Adrenal gland (tissue), 12 donors: ENCODE data around the gene SCCPDH. TPM values are rescaled to one million over a fixed set of nuclear protein-coding genes. Genes with fewer than 3 reads are reported as not detected.

Source experiments
- DNase-seq, 7 donors: peaks; one replicate each; pipeline ENCODE4 v3.0.0-alpha.2; 2019 to 2020
- H3K27ac ChIP-seq, 5 donors: fragments of 200-600 bp; sonication (generic) in 4 of 5; 1 replicate in 3 of 5; 2 replicates in 2 of 5; pipeline versions ENCODE4 v1.5.1 to v1.8.0; 2016 to 2020; ENCODE audit warnings: mild to moderate bottlenecking in 1 of 5
- H3K27me3 ChIP-seq: fragments of 200-600 bp; 2 replicates; pipeline ENCODE4 v1.8.0; 2021
- H3K36me3 ChIP-seq, 2 donors: fragments of 200-600 bp; replicated peaks in 1 of 2; 1 replicate in 1 of 2; 2 replicates in 1 of 2; pipeline versions ENCODE4 v1.5.1 to v1.8.0; 2018 to 2022
- H3K4me1 ChIP-seq, 2 donors: fragments of 200-600 bp; replicated peaks in 1 of 2; 1 replicate in 1 of 2; 2 replicates in 1 of 2; pipeline versions ENCODE4 v1.5.1 to v1.8.0; 2018 to 2021
- H3K4me3 ChIP-seq, 4 donors: fragments of 200-600 bp; sonication (generic) in 3 of 4; one replicate each; pipeline ENCODE4 v1.5.1; 2016 to 2018
- H3K9me3 ChIP-seq, 3 donors: fragments of 200-600 bp; sonication (generic) in 1 of 3; replicated peaks in 1 of 3; 1 replicate in 2 of 3; 2 replicates in 1 of 3; pipeline versions ENCODE4 v1.5.1 to v1.8.0; 2016 to 2021
- POLR2A ChIP-seq, 2 donors: fragments of 450-650 bp; IDR thresholded peaks; one replicate each; pipeline ENCODE4 v1.6.1; 2017; ENCODE audit warnings: antibody characterized with exemption in 2 of 2, mild to moderate bottlenecking in 2 of 2, moderate library complexity in 1 of 2
- WGBS, 4 donors: extraction: QIAGEN DNeasy Blood & Tissue Kit in 2 of 4; methylation state at CpG; one replicate each; pipeline versions ENCODE4 v1.1.5 to v1.1.7; 2013 to 2017; 5-methylcytosine and 5-hydroxymethylcytosine counted together
- intact Hi-C, 2 donors: fragments of 100-400 bp; cut with DNase I; formaldehyde crosslinking; loops; one replicate each; pipeline versions ENCODE4 v1.14.1 to v1.15.0; 2022 to 2023
- polyA plus RNA-seq, 3 donors: library from polyadenylated mRNA; stranded (reverse); fragments of 200-250 nt in 2 of 3; fragments of 350-450 nt in 1 of 3; fragmentation: Illumina TruSeq in 1 of 3; extraction: RNeasy Lipid Tissue Mini Kit (QIAGEN cat#74804) in 1 of 3; gene quantifications; one replicate each; pipeline ENCODE4 v1.2.3, GENCODE V29; 2013 to 2014
- total RNA-seq, 9 donors: library from RNA; depleted of rRNA in 4 of 9; stranded (reverse); fragments of >200 nt in 4 of 9; fragments of 120-200 nt in 1 of 9; fragmentation: NEBNext Ultra II Directional in 1 of 9; extraction: Animal tissue kit (Norgen Biotek cat#: 25700) in 1 of 9; gene quantifications; one replicate each; pipeline versions ENCODE4 v1.1.0 to v1.2.4, GENCODE V29; 2013 to 2023
- TF ChIP-seq, protein P1 (sequence below), 6 experiments: fragments of 450-650 bp in 4 of 6; fragments of 200-600 bp in 2 of 6; sonication (generic) in 1 of 6; IDR thresholded peaks; 1 replicate in 5 of 6; 2 replicates in 1 of 6; pipeline versions ENCODE4 v1.5.1 to v1.8.0; 2016 to 2021; ENCODE audit warnings: antibody characterized with exemption in 6 of 6, mild to moderate bottlenecking in 2 of 6, moderate library complexity in 1 of 6
- donor health status: healthy with polysubstance abuse.
- donor health status: Bipolar disorder and iron deficiency.
- donor health status: DM: yes; HTN: yes; CAD: no.
- donor health status: DM: no; HTN: no; CAD: no.
- donor health status: DM: no; HTN: no; CAD: no.
- donor health status: DM: yes; HTN: yes; CAD: no.

The SCCPDH gene
- total and polyA plus RNA-seq, 12 donors: 12.0 to 180 (median 60.7) TPM

GRCh38 chr1:246794048-246794827 lies 70.0 kb downstream of the SCCPDH start:
- intact Hi-C loops: no loop called here
- 41 to 54% (median 48%) methylated on average over 13 to 18 of the region's 18 CpGs for WGBS, 4 donors
- no peak overlapping the region for H3K27ac ChIP-seq

GRCh38 chr1:246794828-246795671 lies 70.8 kb downstream of the SCCPDH start:
- H3K36me3 ChIP-seq: no peaks in the 10 kb centered on the region
- no peak overlapping the region for H3K27ac ChIP-seq
- WGBS, 4 donors: 75 to 80% (median 77%) methylated on average over 17 to 27 of the region's 27 CpGs
- H3K9me3 ChIP-seq: no peaks in the 10 kb centered on the region
- no peak for TF ChIP-seq POLR2A (IDR thresholded peaks at IDR 0.05)
- TF ChIP-seq, protein P1, sequence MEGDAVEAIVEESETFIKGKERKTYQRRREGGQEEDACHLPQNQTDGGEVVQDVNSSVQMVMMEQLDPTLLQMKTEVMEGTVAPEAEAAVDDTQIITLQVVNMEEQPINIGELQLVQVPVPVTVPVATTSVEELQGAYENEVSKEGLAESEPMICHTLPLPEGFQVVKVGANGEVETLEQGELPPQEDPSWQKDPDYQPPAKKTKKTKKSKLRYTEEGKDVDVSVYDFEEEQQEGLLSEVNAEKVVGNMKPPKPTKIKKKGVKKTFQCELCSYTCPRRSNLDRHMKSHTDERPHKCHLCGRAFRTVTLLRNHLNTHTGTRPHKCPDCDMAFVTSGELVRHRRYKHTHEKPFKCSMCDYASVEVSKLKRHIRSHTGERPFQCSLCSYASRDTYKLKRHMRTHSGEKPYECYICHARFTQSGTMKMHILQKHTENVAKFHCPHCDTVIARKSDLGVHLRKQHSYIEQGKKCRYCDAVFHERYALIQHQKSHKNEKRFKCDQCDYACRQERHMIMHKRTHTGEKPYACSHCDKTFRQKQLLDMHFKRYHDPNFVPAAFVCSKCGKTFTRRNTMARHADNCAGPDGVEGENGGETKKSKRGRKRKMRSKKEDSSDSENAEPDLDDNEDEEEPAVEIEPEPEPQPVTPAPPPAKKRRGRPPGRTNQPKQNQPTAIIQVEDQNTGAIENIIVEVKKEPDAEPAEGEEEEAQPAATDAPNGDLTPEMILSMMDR (IDR thresholded peaks at IDR 0.05): no peak
- no peak for DNase-seq
- intact Hi-C loops: no loop called here
- no peaks in the 10 kb centered on the region for H3K27me3 ChIP-seq
- H3K4me3 ChIP-seq: no peak overlapping the region
- no peaks in the 10 kb centered on the region for H3K4me1 ChIP-seq

More at GRCh38 chr1:246794048-246794827, 70.0 kb downstream of the SCCPDH start:
- no peaks in the 10 kb centered on the region for H3K27me3 ChIP-seq
- TF ChIP-seq, protein P1 (IDR thresholded peaks at IDR 0.05): no peak
- no peak for TF ChIP-seq POLR2A (IDR thresholded peaks at IDR 0.05)
- no peaks in the 10 kb centered on the region for H3K9me3 ChIP-seq
- peaks cover 0 to under 1% of the 10 kb centered on the region in 2 donors for H3K4me1 ChIP-seq
- H3K36me3 ChIP-seq: no peaks in the 10 kb centered on the region
- no peak for DNase-seq
- H3K4me3 ChIP-seq: no peak overlapping the region

- TF ChIP-seq POLR2A (IDR thresholded peaks at IDR 0.05): no peak
- TF ChIP-seq, protein P1 (IDR thresholded peaks at IDR 0.05): no peak
- Histone ChIP-seq H3K27ac (no peak overlapping the region), H3K4me3 (no peak overlapping the region), H3K27me3 (no peaks in the 10 kb centered on the region), H3K4me1 (no peaks in the 10 kb centered on the region), H3K36me3 (no peaks in the 10 kb centered on the region), H3K9me3 (no peaks in the 10 kb centered on the region)
- no peak for DNase-seq
- intact Hi-C loops: no loop called here
- WGBS, 4 donors: 87 to 91% (median 90%) methylated on average over 24 to 30 of the region's 30 CpGs
These were observed 71.9 kb downstream of the SCCPDH start for GRCh38 chr1:246795906-246796694.

- 78 to 85% (median 79%) methylated on average over 7 to 8 of the region's 8 CpGs for WGBS, 4 donors
- DNase-seq: no peak
- TF ChIP-seq, protein P1 (IDR thresholded peaks at IDR 0.05): no peak
- no peak for TF ChIP-seq POLR2A (IDR thresholded peaks at IDR 0.05)
These were observed 72.9 kb downstream of the SCCPDH start for GRCh38 chr1:246797157-246797556.

More at GRCh38 chr1:246797157-246797556, 72.9 kb downstream of the SCCPDH start:
- H3K4me3 ChIP-seq: no peak overlapping the region
- intact Hi-C loops: no loop called here
- no peaks in the 10 kb centered on the region for H3K9me3 ChIP-seq
- no peaks in the 10 kb centered on the region for H3K36me3 ChIP-seq
- no peaks in the 10 kb centered on the region for H3K27me3 ChIP-seq
- H3K27ac ChIP-seq: no peak overlapping the region
- no peaks in the 10 kb centered on the region for H3K4me1 ChIP-seq
